K562 (cell line): ENCODE measurements around the gene SALL3. TPM values are rescaled to one million over a fixed set of nuclear protein-coding genes. Genes with fewer than 3 reads are reported as not detected.

ENCODE experiments used
- ATAC-seq: fragments of 200-7000 bp; cut with Tn5 transposase; 3 replicates; pipeline ENCODE4 v1.9.1; 2020; ENCODE audit warnings: moderate library complexity
- BruUV-seq: library from RNA; stranded (reverse); fragments of 400-500 nt; replicated peaks from 2 replicates; lab custom pipeline; 2021; lab: Mats Ljungman, UMichigan
- CTCF ChIA-PET: fragments of 300-600 bp; formaldehyde crosslinking; extraction: SDS; loops from one replicate; lab custom pipeline; 2021; ENCODE audit warnings: low intra/inter-chr PET ratio; lab: Yijun Ruan, JAX
- POLR2A ChIA-PET: fragments of 300-600, 350-650 bp; sonication (Branson Sonifier 250); formaldehyde crosslinking; extraction: SDS; loops from one replicate; lab custom pipeline; 2021; ENCODE audit warnings: antibody characterized with exemption, inconsistent platforms; lab: Yijun Ruan, JAX
- DNase-seq, 4 experiments: peaks; one replicate each; pipeline versions ENCODE4 v3.0.0 to v3.0.0-alpha.2; 2011 to 2018; ENCODE audit warnings: low spot score in 3 of 4, mixed read lengths in 3 of 4; ENCODE audit errors: extremely low read depth in 1 of 4
- FAIRE-seq: peaks from 2 replicates; lab custom pipeline; 2011; peaks lifted over from hg19 to GRCh38; lab: Jason Lieb, UNC
- H2AFZ ChIP-seq: 2 replicates; pipeline ENCODE4 v1.6.0; 2011; ENCODE audit warnings: low read depth, low read length, control low read depth, inconsistent platforms
- H3K27ac ChIP-seq: fragments of 200-600 bp; 3 replicates; pipeline ENCODE4 v1.8.0; 2011; ENCODE audit warnings: low read depth, mild to moderate bottlenecking, control low read depth, inconsistent platforms, low read length, moderate library complexity, mixed read lengths; ENCODE audit errors: extremely low read depth
- H3K27me3 ChIP-seq, 2 experiments: fragments of 300-600 bp in 1 of 2; 2 replicates in 1 of 2; 3 replicates in 1 of 2; pipeline versions ENCODE4 v1.6.0 to v1.8.0; 2011; ENCODE audit warnings: inconsistent platforms in 2 of 2, low read length in 2 of 2, mild to moderate bottlenecking in 1 of 2, mixed read lengths in 1 of 2, moderate library complexity in 1 of 2; ENCODE audit not compliant: control insufficient read depth in 2 of 2, insufficient read depth in 2 of 2
- H3K36me3 ChIP-seq: fragments of 300-600 bp; 3 replicates; pipeline ENCODE4 v1.8.0; 2011; ENCODE audit warnings: mild to moderate bottlenecking, low read length, inconsistent platforms; ENCODE audit not compliant: control insufficient read depth, insufficient read depth
- H3K4me1 ChIP-seq, 2 experiments: fragments of 200-600 bp in 1 of 2; replicated peaks in 1 of 2; 2 replicates in 1 of 2; 3 replicates in 1 of 2; pipeline versions ENCODE4 v1.5.1 to v1.8.0; 2011; ENCODE audit warnings: inconsistent platforms in 2 of 2, low read length in 2 of 2, mild to moderate bottlenecking in 1 of 2, mixed read lengths in 1 of 2, moderate library complexity in 1 of 2; ENCODE audit not compliant: control insufficient read depth in 2 of 2, insufficient read depth in 2 of 2
- H3K4me2 ChIP-seq: 2 replicates; pipeline ENCODE4 v1.6.1; 2011; ENCODE audit warnings: low read length, control low read depth, inconsistent platforms, mixed read lengths; ENCODE audit not compliant: insufficient read depth
- H3K4me3 ChIP-seq: fragments of 200-600 bp; sonication (generic), shearing (Covaris generic); 2 replicates; pipeline ENCODE4 v1.5.1; 2016; ENCODE audit warnings: control low read depth, inconsistent platforms
- H3K79me2 ChIP-seq: fragments of 200-600 bp; 3 replicates; pipeline ENCODE4 v1.8.0; 2011; ENCODE audit warnings: low read length, inconsistent platforms; ENCODE audit not compliant: control insufficient read depth, insufficient read depth
- H3K9ac ChIP-seq, 2 experiments: 2 replicates each; pipeline versions ENCODE4 v1.6.0 to v1.6.1; 2011; ENCODE audit warnings: low read depth in 2 of 2, low read length in 2 of 2, control low read depth in 1 of 2, inconsistent platforms in 1 of 2, mild to moderate bottlenecking in 1 of 2, mixed read lengths in 1 of 2; ENCODE audit not compliant: insufficient read depth in 1 of 2
- H3K9me1 ChIP-seq: one replicate; pipeline ENCODE4 v1.6.0; 2011; ENCODE audit warnings: inconsistent platforms, mild to moderate bottlenecking, low read length, moderate library complexity; ENCODE audit not compliant: control insufficient read depth, insufficient read depth
- H3K9me3 ChIP-seq: replicated peaks from 2 replicates; pipeline ENCODE4 v1.5.1; 2011; ENCODE audit warnings: low read depth, low read length, inconsistent platforms; ENCODE audit not compliant: control insufficient read depth, insufficient read depth
- H4K20me1 ChIP-seq: replicated peaks from 2 replicates; pipeline ENCODE4 v1.6.1; 2011; ENCODE audit warnings: low read length, inconsistent platforms, mixed read lengths; ENCODE audit not compliant: control insufficient read depth, insufficient read depth
- HDAC2 ChIP-seq: fragments of 450-650 bp; IDR thresholded peaks from 2 replicates; pipeline ENCODE4 v1.6.1; 2016; ENCODE audit warnings: mild to moderate bottlenecking
- RREB1 ChIP-seq: fragments of 250-450 bp; sonication (Bioruptor Pico); IDR thresholded peaks from 2 replicates; pipeline ENCODE4 v1.4.0; 2020
- TCFL5 ChIP-seq: fragments of 250-450 bp; sonication (Bioruptor Pico); conservative IDR thresholded peaks from 2 replicates; pipeline ENCODE4 v1.6.1; 2021; ENCODE audit warnings: mild to moderate bottlenecking, moderate library complexity, matching md5 sums
- ZNF431 ChIP-seq: sonication (generic); formaldehyde crosslinking; IDR thresholded peaks from 2 replicates; pipeline ENCODE4 v1.8.0; 2022; ENCODE audit warnings: mild to moderate bottlenecking, missing genetic modification reagents
- WGBS: fragments of 100-300 bp; shearing (Covaris generic); methylation state at CpG from one replicate; pipeline ENCODE4 v1.1.6; 2016; ENCODE audit warnings: low coverage, mixed read lengths; ENCODE audit not compliant: insufficient coverage; ENCODE audit errors: missing lambda C conversion rate; 5-methylcytosine and 5-hydroxymethylcytosine counted together
- in situ Hi-C: fragments of 300-500 bp; cut with MboI; formaldehyde crosslinking; loops from 4 replicates; pipeline ENCODE4 v1.15.0; 2018; ENCODE audit warnings: inconsistent platforms, mixed read lengths
- intact Hi-C: fragments of 100-400 bp; cut with micrococcal nuclease; formaldehyde crosslinking; loops from 2 replicates; pipeline ENCODE4 v1.14.2; 2022
- polyA plus RNA-seq, 8 experiments: library from polyadenylated mRNA; depleted of rRNA in 4 of 8; stranded (reverse) in 5 of 8; unstranded in 3 of 8; fragments of >200 nt; fragmentation: Nextera tagmentation in 2 of 8; fragmentation: Illumina TruSeq in 1 of 8; extraction: Ambion mirVana in 2 of 8; extraction: Trizol in 1 of 8; gene quantifications; 2 replicates each; pipeline versions ENCODE4 v1.2.1 to v1.2.3, GENCODE V29; 2011 to 2014; ENCODE audit warnings: inconsistent platforms in 1 of 8, missing spikeins in 1 of 8
- total RNA-seq, 7 experiments: library from RNA; depleted of rRNA in 6 of 7; stranded (reverse); fragments of >200 nt in 6 of 7; fragmentation: Illumina TruSeq in 2 of 7; extraction: Trizol in 2 of 7; gene quantifications; 2 replicates each; pipeline versions ENCODE4 v1.2.1 to v1.2.3, GENCODE V29; 2011 to 2021; ENCODE audit warnings: low replicate concordance in 1 of 7

SALL3 gene
- total and polyA plus RNA-seq, 9 of the 15 experiments (the other 6 are each of a cell fraction or from before 2014, with no cell fraction given): not detected

- H3K9me1 ChIP-seq: no peaks in the 10 kb centered on the region
- H3K27me3 ChIP-seq: peaks cover 0 to 32% of the 10 kb centered on the region in 2 experiments; a peak in 3 of 5 replicates
- no peak overlapping the region for H2AFZ ChIP-seq
- WGBS: 0% methylated on average over 10 of the region's 18 CpGs
- in situ Hi-C loops: no loop called here
- H3K9me3 ChIP-seq: peaks cover 3% of the 10 kb centered on the region; the same call in 1 of the 2 replicates
- FAIRE-seq (no peak), ATAC-seq (no peak), DNase-seq (no peak)
- no peaks in the 10 kb centered on the region for H3K4me1 ChIP-seq
- H4K20me1 ChIP-seq: no peaks in the 10 kb centered on the region
- H3K9ac ChIP-seq: no peak overlapping the region
- no peaks in the 10 kb centered on the region for H3K36me3 ChIP-seq
- POLR2A ChIA-PET: no interaction called here
- H3K79me2 ChIP-seq: no peaks in the 10 kb centered on the region
- CTCF ChIA-PET: no interaction called here
- H3K4me3 ChIP-seq: no peak overlapping the region
- TF ChIP-seq TCFL5 (CRISPR knock-in tag): no peak
- no peak for TF ChIP-seq HDAC2
- no peak for TF ChIP-seq RREB1
- TF ChIP-seq ZNF431: no peak
- no peak overlapping the region for H3K4me2 ChIP-seq
- intact Hi-C loops: no loop called here
- no peak overlapping the region for H3K27ac ChIP-seq
- no TSS peak for BruUV-seq
Measured at GRCh38 chr18:78965917-78966792, 13.5 kb upstream of the SALL3 start.
